NCI-H748 (cell line): ENCODE data around the gene NUCB1.

ENCODE experiments used
- DNase-seq: peaks from one replicate; lab custom pipeline; 2025; ENCODE audit not compliant: unreplicated experiment; lab: John Stamatoyannopoulos, UW

The NUCB1 gene

DNA sequence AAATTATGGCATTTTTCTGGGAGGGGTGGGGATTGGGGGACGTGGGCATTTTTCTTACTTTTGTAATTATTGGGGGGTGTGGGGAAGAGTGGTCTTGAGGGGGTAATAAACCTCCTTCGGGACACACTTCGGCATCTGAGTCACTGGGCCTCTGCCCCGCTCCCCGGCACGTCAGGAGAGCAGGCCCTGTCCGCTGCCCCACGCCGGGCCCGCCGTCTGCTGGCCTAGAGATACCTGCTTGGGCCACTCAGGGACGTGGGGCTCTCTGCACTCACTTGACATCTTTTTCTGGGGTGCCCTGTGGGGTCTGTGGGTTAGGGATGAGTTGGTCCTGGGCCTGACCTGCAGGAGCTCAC, 61.5 kb downstream of the NUCB1 start:
- no peak for DNase-seq

GRCh38 chr19:48962029-48962848, 62.1 kb downstream of the NUCB1 start:
- DNase-seq: no peak

DNA sequence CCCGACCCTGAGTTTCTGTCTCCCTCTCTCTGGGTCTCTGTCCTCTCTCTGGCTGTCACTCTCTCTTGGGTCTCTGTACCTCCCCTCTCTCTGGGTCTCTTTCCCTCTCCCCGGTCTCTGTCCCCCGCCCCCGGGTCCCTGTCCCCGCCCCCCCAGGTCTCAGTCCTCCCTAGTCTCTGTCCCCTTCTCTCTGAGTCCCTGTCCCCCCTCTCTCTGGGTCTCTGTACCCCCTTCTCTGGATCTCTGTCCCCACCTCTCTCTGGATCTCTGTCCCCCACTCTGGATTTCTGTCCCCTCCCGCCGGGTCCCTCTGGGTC, 62.7 kb downstream of the NUCB1 start:
- DNase-seq: no peak

GRCh38 chr19:48963371-48964204, 63.5 kb downstream of the NUCB1 start:
- DNase-seq: peak; percentile 34

DNA sequence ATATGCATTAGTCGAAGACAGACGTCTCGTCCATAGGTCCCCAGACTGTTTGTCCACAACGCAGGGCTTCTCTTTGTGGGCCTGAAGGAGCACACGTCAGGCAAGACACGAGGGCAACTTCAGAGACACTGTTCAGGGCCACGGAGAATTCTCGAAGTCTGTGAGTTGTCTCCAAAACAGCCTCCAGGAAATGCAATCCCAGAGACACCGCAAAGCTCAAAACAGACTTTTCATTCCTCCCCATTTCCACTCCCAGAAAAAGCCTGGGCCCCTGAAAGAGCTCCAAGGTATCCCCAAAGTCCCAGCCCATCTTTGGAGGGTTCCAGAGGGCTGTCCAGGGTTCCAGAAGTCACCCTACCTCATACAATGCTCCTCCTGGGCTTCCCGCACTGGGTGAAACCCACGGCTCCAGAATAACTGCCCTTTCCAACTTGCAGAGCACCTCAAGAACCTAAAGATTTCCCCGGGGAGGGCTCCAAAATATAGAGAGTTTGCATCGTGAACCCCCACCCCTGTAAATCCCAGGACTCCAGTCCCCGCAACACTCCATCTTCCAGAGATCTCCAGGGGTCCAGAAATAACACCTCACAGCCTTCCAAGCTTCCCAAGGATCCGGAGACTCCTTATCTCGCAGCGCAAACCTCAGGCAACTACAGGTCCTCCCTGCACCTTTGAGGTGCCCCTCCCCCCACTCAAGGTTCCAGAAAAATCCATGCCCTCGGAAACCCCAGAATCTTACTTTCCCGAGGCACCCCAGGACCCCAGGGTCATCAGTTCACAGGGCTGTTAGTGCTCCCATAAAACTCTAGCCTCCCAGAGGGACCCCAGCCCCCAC, 64.3 kb downstream of the NUCB1 start:
- no peak for DNase-seq

DNA sequence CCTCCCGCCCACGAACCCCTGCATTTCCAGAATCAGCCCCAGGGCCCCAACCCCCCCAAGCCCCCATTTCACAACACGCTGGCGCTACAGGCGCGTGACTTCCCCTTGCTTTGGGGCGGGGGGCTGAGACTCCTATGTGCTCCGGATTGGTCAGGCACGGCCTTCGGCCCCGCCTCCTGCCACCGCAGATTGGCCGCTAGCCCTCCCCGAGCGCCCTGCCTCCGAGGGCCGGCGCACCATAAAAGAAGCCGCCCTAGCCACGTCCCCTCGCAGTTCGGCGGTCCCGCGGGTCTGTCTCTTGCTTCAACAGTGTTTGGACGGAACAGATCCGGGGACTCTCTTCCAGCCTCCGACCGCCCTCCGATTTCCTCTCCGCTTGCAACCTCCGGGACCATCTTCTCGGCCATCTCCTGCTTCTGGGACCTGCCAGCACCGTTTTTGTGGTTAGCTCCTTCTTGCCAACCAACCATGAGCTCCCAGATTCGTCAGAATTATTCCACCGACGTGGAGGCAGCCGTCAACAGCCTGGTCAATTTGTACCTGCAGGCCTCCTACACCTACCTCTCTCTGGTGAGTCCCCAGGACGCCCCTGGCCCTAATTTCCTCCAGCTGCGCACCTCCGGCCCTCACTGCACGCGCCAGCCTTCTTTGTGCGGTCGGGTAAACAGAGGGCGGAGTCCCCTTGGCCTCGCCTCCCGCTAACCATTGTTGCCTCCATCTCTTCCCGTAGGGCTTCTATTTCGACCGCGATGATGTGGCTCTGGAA, 65.1 kb downstream of the NUCB1 start, which contains the start of gene FTL:
FTL (plus strand) TSS at position 270 of the 766 bp plus-strand sequence; CDS start at position 469, 199 bp downstream.
- peak; percentile 98 for DNase-seq

DNA sequence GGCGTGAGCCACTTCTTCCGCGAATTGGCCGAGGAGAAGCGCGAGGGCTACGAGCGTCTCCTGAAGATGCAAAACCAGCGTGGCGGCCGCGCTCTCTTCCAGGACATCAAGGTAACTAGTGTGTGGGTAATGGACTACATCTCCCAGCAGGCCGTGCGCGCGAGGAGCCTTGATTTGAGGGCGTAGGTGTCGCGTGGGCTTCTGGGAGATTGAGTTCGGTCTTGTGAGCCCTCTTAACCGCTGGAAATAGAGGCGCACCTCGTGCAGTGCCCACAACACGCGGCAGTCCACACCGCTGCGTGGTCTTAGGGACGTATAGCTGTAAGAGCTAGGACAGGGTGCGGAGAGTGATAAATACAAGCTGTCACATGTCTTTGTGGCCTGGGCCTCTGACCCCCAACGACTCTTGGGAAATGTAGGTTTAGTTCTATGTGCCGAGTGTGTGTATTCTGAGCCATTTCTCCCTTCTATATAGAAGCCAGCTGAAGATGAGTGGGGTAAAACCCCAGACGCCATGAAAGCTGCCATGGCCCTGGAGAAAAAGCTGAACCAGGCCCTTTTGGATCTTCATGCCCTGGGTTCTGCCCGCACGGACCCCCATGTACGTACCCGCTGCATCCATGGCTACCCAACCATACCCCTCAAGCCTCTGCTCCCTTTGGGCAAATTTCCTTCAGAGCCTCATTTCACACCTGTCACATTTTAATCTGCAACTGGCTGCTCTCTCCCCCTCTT, 65.9 kb downstream of the NUCB1 start:
- DNase-seq: peak; percentile 94

- DNase-seq: peak; percentile 34
Observed at GRCh38 chr19:48966541-48967345, 66.6 kb downstream of the NUCB1 start.

DNA sequence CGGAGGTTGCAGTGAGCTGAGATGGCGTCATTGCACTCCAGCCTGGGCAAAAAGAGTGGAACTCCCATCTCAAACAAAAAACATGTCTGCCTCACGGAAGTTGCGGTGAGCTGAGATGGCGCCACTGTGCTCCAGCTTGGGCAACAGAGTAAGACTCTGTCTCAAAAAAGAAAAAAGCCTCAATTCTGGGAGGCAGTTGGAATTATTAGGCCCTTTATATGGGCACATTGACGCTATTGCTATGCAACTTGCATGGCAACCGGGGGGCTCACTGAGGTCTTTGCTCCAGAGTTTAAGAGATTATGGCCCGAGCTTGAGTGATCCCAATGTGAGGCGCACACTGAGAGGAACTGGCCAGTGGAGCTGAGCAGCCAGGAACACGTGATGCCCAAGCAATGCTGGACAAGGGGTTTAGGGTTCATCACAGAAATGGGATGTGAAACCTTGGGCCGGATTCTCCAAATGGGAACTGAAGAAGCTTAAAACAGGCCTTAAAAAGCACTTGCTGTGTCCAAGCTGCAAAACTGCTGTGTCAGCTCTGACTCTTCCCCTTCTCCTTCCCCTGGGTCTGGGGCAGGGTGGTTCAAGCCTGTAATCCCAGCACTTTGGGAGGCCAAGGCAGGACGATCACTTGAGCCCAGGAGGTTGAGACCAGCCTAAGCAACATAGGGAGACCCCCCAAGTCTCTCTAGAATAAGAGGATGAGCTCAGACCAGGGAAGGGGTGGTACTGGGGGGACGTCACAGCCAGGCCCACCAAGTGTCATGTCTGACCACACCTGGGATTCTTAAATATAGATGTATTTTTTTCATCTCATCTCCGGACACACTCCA, 67.5 kb downstream of the NUCB1 start:
- no peak for DNase-seq

DNA sequence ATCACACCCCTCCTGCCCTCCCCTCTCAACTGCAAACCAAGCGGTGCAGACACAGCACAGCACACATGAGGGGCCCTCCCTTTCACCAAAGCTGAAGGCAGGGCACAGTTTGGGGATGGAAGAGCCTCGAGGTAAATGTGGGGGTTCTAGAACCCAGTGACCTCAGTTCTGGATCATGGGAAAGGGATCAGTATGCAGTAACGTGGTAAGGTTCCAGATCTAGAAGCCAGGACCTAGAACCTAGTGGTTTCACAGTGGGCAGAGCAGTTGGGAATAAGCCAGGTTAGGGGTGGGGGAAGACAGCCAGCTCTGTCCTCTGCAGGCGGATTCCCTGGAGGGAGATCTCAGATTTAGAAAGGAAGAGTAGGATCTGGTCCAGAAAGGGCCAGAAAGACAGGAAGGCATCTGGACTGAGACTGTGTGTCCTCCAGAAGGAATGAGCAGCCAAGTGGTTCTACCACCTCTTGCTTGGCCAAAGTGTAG, 68.1 kb downstream of the NUCB1 start:
- no peak for DNase-seq

DNA sequence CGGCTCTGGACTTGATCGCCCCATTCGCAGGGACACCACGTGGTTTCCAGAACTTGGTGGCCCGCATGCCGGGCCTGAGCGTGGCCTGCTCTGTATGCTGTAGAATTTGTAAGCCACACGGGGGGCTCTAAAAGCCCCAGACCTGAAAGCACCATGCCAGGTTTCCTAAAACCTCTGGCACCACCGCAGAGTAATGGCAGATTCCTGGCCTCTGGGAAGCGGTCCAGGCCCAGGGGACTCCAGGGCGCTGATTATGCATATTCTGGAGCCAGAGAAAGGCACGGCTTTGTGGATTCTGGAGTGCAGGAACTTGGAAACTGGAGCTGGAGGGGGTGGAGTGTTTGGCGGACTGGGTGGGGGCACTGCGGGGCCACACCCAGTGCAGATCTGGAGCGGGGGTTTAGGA, 68.7 kb downstream of the NUCB1 start:
- DNase-seq: no peak

DNA sequence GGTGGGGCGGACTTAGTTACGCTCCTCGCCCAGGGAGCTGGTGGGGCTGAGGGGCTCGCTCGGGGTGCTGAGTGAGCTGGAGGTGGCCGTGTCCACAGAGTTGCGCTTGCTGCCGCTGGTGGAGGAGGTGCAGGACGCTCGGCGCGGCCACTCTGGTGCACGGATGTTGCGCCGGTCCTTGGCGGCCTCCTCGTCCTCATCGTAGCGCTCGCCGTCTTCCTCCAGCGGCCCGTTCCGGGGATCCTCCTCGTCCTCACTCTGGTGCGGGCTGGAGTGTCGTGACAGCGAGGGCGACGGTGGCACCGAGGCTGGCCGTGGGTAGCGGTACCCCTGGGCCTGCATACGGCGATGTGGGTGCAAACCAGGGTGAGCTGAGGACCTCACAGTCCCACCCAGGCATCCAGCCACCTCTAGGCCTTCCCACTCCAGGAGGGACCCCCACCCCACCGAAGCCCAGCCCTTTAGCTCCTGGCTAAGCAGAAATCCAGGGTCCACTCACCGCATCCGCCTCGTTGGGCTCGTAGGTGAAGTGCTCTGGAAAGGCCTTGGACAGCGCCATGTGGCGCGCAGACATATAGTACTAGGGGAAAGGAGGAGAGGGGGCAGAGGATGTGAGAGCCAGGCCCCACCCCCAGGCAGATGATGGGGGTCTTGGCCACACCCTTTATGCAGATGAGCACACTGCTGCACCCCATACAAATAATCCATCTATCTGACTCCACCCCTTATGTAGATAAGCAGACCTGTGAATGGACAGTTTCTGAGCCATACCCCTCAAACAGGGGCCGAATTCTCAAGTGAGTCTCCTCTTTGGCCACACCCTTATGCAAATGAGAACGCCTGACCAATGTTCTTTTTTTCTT, 69.4 kb downstream of the NUCB1 start:
- peak; percentile 41 for DNase-seq

- no peak for DNase-seq
Observed at GRCh38 chr19:48970139-48970766, 70.1 kb downstream of the NUCB1 start.

GRCh38 chr19:48970923-48971395, 70.8 kb downstream of the NUCB1 start:
- DNase-seq: peak; percentile 91
